HG03060 (cell line): ENCODE data around the gene SIX1.

Experiments used
- ATAC-seq: cut with Tn5 transposase; IDR thresholded peaks from one replicate; pipeline ENCODE4 v1.9.1; 2021; ENCODE audit warnings: low read depth, moderate number of reproducible peaks; ENCODE audit not compliant: unreplicated experiment

SIX1 gene

DNA sequence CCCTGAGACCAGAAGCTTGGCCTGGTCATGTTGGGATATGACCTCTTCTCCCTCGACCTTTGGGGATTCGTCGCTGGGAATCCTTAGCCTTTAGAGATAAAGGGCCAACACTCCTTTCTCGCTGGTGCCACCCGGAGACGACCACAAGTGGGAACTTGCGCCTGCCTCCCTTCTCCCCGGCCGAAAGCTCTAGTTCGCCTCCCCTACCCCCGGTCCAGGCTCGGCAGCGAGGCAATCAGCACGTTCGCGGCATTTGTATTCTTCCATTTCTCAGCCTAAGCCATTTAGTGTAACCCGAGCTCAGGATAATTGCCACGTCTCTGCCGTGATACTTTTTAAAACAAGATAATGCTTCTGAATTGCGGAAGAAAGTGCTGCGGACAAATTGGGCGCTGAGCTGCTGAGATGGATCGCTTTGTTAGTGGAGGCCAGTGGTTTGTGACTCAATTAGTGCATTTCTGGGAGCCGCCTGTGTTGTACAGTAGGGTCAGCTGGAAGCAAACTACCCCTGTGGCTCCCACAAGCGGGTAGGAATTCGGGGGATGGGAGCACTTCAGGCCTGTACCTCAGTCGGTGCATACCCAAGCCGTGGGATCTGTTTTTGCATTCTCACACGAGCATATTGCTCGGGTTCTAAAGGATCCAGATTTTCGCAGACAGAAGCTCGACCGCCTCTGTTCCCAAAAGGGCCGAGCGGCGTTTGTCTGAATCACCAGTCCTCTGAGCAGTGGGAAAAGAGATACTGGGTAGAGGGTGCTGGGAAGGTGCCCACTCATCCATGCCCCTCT is 6.8 kb upstream of the SIX1 start:
- no peak for ATAC-seq

DNA sequence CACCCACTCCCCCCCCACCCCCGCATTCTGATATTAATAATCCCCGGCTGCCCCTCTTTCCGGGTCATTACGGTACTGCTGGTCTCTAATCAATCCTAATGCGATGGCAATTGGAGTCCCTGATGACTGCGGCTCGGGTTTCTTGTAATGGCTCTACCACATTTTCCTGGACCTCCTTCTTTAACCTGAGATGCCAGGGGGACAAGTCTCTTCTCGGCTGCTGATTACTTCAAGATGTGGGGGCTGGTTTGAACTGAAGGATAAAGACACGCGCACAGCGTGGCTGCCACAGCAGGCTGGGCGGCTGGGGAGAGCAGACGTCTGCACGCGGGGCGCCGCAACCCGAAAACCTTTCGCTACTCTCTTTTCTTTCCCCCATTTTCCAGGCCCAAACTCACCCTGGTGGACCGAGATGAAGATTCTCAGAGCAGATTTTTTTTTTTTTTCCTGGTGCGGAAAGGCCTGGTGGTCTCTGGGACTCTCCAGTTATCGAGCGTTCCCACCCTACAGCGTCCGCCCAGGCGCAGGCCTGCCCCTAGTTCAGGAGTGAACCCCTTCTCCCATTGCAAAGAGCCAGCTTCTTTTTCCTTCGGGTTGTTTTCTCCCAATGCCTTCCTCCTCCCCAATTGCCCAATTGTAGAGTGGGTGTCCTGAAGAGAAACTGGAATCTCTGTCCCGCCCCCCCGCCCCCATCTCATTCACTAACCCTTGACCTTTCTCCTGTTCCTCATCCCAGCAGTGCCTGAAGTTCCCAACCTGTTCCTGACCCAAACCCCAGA is 6.0 kb upstream of the SIX1 start:
- no peak for ATAC-seq

GRCh38 chr14:60654334-60654821 is 5.1 kb upstream of the SIX1 start:
- no peak for ATAC-seq

- no peak for ATAC-seq
These were observed 4.5 kb upstream of the SIX1 start for GRCh38 chr14:60653701-60654161.

- no peak for ATAC-seq
These were observed 3.7 kb upstream of the SIX1 start for GRCh38 chr14:60652674-60653651.

DNA sequence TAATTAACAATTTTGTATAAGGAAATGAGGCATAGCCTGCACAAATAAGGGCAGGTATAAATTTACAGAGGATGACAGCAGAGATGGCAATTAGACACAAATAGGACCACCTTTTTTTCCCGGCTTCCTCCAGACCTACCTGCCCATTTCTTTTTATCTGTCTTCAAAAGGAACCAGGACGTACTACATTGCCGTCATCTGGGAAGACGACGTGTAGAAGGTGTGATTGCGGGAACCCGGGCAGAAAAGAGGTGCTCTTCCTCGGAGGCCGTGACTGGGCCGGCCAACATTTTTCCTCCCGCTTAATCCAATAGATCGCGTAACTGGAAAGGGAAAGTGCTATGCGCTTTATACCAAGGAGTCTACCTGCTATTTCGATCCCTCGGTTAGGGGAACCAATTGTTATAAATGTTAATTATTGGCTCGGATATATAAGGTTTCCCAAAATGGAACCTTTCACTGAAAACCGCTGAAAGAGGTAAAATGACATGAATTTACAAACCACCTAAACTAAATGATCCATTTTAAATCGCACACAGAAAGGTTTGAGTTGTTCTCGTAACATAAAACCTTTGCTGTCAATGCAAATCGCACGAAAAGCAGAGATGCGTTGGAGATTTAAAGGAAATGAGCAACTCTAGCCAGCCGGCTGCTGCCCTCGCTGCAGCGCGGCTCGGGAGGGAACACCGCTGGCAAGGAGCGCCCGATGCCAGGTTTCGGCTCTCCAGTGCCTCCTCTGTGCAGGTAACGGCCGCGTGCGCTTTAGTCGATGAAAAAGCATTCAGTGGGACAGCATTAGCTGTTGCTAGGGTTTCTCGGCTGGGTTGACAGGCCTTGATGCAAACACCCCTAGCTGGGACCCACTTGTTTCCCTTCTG is 2.8 kb upstream of the SIX1 start:
- no peak for ATAC-seq

DNA sequence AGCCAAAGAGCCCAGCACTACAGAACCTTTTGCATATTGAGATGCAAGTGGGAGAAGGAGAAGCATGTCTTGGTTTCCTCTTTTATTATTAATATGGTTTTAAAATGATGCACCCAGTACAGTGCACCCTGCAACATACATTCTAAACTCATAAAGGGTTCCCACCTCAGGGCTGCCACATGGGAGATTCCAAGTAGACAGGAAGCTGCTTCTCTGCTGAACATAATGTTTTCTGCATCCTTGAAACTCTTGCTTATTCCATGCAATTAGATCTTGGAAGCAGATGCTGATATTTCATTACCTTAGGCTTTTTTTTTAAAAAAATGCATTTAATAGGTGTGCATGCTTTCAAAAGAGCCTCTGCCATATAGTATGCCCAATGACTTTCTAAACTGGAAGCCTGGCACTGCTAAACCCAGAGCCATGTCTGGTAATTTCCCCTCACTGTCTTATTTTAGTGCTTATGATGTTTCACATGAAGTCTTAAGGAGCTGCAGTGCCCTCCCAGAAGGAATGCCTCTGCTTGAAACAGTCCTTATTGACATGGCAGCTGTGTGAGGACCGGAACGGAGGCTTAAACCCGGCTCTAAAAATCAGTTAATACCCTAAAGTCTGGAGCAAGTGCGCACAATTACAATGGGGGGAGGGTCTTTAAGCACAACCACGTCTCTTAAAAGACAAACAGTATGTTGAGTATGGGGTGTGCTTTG is 2.0 kb upstream of the SIX1 start:
- no peak for ATAC-seq

GRCh38 chr14:60650373-60650961 is 1.2 kb upstream of the SIX1 start:
- ATAC-seq, result no peak

- ATAC-seq, result no peak
These were observed 647 bp upstream of the SIX1 start for GRCh38 chr14:60649875-60650372.

DNA sequence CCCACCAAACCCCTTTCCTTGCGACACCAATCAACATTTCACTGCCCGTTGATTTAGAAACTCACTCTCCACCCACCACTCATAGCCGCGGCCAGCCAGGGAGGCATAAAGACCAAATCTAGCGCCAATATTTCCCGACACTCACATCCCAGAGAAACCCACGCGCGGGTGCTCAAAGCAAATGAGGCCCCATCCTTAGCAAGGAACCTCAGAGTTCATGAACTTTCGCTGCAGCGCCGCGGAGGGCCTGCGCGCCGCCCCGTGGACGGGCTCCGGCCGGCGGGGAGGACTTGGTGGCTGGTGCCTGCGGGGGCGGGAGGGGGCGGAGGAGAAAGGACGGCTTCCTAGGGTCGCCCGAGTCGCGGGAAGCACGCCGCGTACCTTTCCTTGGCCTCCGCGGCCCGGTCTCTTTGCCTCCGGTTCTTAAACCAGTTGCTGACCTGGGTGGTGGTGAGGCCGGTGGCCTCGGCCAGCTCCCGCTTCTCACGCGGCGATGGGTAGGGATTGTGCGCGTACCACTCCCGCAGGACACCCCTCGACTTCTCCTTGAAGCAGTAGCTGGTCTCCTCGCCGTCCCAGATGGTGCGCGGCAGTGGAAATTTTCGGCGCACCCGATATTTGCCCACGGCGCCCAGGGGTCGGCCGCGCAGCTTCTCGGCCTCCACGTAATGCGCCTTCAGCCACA is 886 bp downstream of the SIX1 start:
- ATAC-seq, result no peak

DNA sequence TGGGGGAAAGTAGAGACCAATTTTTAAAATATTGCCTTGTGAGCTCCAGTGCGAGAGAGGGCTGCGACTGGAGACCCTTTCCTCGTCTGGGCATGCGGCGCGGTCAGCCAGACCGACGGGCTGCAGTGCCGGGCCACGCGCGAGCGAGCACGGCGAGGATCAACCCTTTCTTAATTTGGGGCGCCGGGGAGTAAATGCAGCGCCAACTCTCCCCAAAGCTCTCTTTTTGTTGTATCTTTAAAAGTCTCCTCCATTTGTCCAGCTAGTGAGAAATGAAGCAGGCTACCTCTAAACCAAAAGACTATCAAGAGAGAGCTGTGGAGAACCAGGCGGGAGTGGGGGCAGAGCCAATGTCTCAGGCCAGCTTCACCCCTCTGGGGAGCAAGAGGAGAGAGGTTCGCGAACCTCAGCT is 1.4 kb downstream of the SIX1 start:
- no peak for ATAC-seq

- no peak for ATAC-seq
These were observed 2.0 kb downstream of the SIX1 start for GRCh38 chr14:60647081-60647836.

GRCh38 chr14:60646226-60646818 is 3.0 kb downstream of the SIX1 start:
- no peak for ATAC-seq

DNA sequence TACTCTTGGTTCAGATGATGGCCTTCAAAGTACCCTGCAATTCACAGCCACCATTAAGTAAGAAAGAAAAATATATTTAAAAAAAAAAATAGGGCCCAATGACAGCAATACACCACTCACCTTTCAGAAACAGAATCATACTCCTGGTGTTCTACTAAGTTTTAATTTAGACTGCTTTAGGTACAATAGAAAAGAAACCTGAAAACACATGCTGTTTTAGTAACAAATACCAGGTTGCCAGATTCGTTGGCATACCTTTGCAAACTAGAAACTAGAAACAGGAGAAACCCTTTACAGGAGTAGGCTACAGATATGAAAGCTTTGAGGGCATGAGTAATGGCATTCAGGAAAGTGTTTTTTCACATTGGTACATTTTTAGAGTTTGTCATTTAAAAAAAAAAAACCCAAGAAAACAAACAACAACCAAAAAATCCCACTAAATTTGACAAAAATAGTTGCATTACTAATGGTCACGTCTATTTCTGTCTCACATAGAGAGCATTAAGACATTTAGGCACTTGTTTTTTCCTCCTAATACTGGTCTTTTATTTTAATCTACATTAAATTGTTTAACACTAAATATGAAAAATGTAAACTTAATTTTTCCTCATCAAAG is 4.0 kb downstream of the SIX1 start:
- no peak for ATAC-seq

GRCh38 chr14:60644666-60645065 is 4.6 kb downstream of the SIX1 start:
- no peak for ATAC-seq
